NB4 (cell line): Measurements from ENCODE around the gene SH2D6.

Experiments used
- POLR2A ChIP-seq: IDR thresholded peaks from 2 replicates; pipeline ENCODE4 v1.6.1; 2011; ENCODE audit warnings: mild to moderate bottlenecking; ENCODE audit not compliant: insufficient read length; ENCODE audit errors: extremely low read depth
- TF ChIP-seq, protein P1 (sequence below): IDR thresholded peaks from one replicate; pipeline ENCODE4 v1.5.1; 2012; ENCODE audit warnings: low read depth, low read length

DNA sequence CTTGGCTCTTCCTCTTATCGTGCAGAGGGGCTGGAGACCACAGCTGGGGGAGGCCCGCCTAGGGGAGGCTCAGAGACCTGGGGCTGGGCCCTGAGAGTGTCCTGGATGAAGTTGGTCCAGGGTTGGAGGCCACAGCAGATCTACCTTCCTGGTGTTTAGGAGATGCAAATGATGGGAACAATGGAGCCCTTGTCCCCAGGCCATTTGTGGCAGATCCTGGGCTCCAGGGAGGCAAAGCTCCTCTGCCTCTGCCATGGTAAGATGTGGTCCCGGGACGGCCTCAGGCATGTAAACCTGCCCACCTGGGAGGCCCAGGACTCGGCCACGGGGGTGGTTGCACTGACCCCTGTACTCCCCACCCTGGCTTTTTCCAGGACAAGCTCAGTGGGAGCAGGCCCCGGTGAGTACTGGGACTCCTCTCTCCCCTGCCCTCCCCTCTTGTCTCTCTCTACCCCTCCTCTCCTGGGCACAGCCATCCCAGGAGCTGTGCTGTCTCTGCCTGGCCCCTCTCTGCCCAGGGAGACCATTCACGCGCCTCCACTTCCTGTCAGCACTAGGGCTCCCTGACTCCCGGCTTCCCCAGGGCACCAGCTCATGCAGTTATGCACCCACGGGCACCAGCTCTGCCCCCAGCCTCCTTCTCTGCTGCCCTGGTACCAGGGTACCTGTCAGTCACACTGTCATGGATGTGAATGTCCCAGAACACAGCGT lies 10.9 kb downstream of the SH2D6 start:
- TF ChIP-seq, protein P1, sequence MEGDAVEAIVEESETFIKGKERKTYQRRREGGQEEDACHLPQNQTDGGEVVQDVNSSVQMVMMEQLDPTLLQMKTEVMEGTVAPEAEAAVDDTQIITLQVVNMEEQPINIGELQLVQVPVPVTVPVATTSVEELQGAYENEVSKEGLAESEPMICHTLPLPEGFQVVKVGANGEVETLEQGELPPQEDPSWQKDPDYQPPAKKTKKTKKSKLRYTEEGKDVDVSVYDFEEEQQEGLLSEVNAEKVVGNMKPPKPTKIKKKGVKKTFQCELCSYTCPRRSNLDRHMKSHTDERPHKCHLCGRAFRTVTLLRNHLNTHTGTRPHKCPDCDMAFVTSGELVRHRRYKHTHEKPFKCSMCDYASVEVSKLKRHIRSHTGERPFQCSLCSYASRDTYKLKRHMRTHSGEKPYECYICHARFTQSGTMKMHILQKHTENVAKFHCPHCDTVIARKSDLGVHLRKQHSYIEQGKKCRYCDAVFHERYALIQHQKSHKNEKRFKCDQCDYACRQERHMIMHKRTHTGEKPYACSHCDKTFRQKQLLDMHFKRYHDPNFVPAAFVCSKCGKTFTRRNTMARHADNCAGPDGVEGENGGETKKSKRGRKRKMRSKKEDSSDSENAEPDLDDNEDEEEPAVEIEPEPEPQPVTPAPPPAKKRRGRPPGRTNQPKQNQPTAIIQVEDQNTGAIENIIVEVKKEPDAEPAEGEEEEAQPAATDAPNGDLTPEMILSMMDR = no peak
- TF ChIP-seq POLR2A = no peak
